GM12865 (cell line): ENCODE results near the gene SH2D7.
"Not testable (repeated sequence)": the region's sequence is repeated elsewhere in the genome, so short reads cannot be mapped to it uniquely, and the experiment has no call there.

Source experiments
- DNase-seq: peaks from one replicate; pipeline ENCODE4 v3.0.0; 2010; ENCODE audit warnings: low read depth
- H3K4me3 ChIP-seq: 2 replicates; pipeline ENCODE4 v1.5.1; 2011; ENCODE audit warnings: mild to moderate bottlenecking, low read depth, low read length, control low read depth
- TF ChIP-seq, protein P1 (sequence below): IDR thresholded peaks from 2 replicates; pipeline ENCODE4 v1.5.1; 2011; ENCODE audit warnings: low read length, control low read depth, low read depth, inconsistent platforms; ENCODE audit not compliant: insufficient read depth; ENCODE audit errors: missing control alignments

Gene SH2D7

DNA sequence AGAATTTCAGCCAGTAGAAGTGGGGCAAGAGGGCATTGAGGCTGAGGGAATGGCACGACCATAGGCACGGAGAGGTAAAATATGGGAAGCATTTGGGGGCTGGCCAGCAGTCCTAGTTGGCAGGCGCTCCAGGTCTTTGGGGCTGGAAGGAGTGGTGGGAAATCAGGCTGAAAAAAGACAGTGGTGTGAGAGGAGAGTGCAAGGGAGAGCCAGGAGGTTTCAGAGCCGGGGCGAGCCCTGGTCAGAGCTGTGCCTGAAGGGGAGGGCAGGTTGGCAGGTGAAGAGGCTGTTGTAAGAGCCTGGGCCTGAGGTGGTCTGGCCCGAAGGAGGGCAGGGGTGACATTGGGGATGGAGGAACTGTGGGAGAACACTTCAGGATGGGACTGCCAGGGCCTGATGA lies 55.2 kb downstream of the SH2D7 start:
- TF ChIP-seq, protein P1, sequence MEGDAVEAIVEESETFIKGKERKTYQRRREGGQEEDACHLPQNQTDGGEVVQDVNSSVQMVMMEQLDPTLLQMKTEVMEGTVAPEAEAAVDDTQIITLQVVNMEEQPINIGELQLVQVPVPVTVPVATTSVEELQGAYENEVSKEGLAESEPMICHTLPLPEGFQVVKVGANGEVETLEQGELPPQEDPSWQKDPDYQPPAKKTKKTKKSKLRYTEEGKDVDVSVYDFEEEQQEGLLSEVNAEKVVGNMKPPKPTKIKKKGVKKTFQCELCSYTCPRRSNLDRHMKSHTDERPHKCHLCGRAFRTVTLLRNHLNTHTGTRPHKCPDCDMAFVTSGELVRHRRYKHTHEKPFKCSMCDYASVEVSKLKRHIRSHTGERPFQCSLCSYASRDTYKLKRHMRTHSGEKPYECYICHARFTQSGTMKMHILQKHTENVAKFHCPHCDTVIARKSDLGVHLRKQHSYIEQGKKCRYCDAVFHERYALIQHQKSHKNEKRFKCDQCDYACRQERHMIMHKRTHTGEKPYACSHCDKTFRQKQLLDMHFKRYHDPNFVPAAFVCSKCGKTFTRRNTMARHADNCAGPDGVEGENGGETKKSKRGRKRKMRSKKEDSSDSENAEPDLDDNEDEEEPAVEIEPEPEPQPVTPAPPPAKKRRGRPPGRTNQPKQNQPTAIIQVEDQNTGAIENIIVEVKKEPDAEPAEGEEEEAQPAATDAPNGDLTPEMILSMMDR, result no peak
- DNase-seq, result no peak
- H3K4me3 ChIP-seq, result no peak overlapping the region

- DNase-seq, result peak; percentile 18
- TF ChIP-seq, protein P1, result no peak
- H3K4me3 ChIP-seq, result peak overlapping the region; percentile 91
These were observed 56.2 kb downstream of the SH2D7 start for GRCh38 chr15:78148392-78149067.

DNA sequence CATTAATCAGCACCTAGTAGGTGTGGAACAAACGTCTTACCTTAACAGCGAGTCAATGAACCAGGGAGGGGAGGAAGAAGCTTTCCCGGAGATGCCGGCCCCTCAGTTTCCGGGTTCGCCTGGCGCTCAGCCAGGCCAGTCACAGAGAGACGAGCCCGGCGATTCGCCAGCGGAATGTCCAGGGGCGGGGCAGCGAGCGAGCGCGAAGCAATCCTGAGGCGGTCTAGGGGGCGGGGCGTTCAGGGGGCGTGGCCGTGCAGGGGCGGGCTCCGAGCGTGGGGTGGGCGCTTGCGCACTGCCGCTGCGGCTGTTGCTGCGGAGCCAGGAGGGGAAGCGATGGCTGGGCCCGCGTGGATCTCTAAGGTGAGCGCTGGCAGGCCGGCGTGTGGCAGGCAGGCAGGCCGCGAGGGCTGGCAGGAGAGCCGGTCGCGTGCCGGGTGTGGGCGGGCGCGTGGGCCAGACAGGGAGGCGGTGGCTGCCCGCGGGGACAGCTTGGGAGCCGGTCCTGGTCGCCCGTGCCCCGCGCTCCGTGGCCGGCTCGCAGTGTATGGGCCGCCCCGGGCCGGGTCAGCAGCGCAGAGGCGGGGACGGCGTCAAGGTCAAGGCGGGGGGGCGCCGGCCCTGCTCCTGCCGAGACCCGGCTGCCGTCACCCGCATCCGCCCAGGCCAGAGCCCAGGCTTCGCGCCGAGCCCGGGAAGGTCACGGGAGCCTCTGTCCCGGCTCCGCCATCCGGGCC lies 56.9 kb downstream of the SH2D7 start, which contains the start of gene IDH3A:
TSS of gene IDH3A (plus strand) at position 295 of the 737 bp plus-strand sequence. CDS start at position 337, 42 bp downstream.
- peak within 1 kb of the TSS; percentile 92 for H3K4me3 ChIP-seq
- peak; percentile 99 for DNase-seq
- TF ChIP-seq, protein P1, result no peak

- peak; percentile 33 for DNase-seq
- H3K4me3 ChIP-seq, result peak overlapping the region; percentile 92
- TF ChIP-seq, protein P1, result no peak
These were observed 57.7 kb downstream of the SH2D7 start for GRCh38 chr15:78149805-78150751.

GRCh38 chr15:78151075-78151474 lies 58.7 kb downstream of the SH2D7 start:
- peak; percentile 34 for DNase-seq
- H3K4me3 ChIP-seq, result not testable (repeated sequence)
